GM12891 (cell line): ENCODE measurements around the gene PLP1.

Source experiments
- POLR2A ChIP-seq: IDR thresholded peaks from 2 replicates; pipeline ENCODE4 v1.6.1; 2011; ENCODE audit warnings: low read depth, low read length, control low read depth
- POLR2AphosphoS5 ChIP-seq: IDR thresholded peaks from 2 replicates; pipeline ENCODE4 v1.6.1; 2011; ENCODE audit warnings: low read depth, low read length, control low read depth
- TAF1 ChIP-seq: IDR thresholded peaks from 2 replicates; pipeline ENCODE4 v1.6.1; 2011; ENCODE audit warnings: low read depth, low read length, control low read depth

GRCh38 chrX:103780336-103781061 is 3.9 kb downstream of the PLP1 start:
- no peak for TF ChIP-seq POLR2A
- TF ChIP-seq TAF1, result no peak
- no peak for TF ChIP-seq POLR2AphosphoS5
